GM23248 (cell line): ENCODE data around the gene PRKCQ.

Experiments
- EZH2 ChIP-seq: fragments of 200-600 bp; sonication (generic); IDR thresholded peaks from 2 replicates; pipeline ENCODE4 v1.6.1; 2018; ENCODE audit warnings: antibody characterized with exemption, mild to moderate bottlenecking; ENCODE audit not compliant: insufficient read depth, poor library complexity, severe bottlenecking
- EZH2phosphoT487 ChIP-seq: fragments of 200-600 bp; sonication (generic); IDR thresholded peaks from 2 replicates; pipeline ENCODE4 v1.6.1; 2018; ENCODE audit warnings: antibody characterized with exemption, moderate library complexity, mild to moderate bottlenecking, low read depth; ENCODE audit not compliant: insufficient read depth

GRCh38 chr10:6390213-6390845 lies 189.7 kb downstream of the PRKCQ start:
- TF ChIP-seq EZH2 (no peak), EZH2phosphoT487 (no peak)
